HG03045 (cell line): ENCODE measurements around the gene PHF3.
A peak's percentile ranks its signal among the peaks of the same experiment; 100 is the strongest.

ENCODE experiments used
- ATAC-seq: cut with Tn5 transposase; IDR thresholded peaks from one replicate; pipeline ENCODE4 v1.9.1; 2021; ENCODE audit warnings: mild to moderate bottlenecking, moderate library complexity; ENCODE audit not compliant: unreplicated experiment

PHF3 gene, protein sequence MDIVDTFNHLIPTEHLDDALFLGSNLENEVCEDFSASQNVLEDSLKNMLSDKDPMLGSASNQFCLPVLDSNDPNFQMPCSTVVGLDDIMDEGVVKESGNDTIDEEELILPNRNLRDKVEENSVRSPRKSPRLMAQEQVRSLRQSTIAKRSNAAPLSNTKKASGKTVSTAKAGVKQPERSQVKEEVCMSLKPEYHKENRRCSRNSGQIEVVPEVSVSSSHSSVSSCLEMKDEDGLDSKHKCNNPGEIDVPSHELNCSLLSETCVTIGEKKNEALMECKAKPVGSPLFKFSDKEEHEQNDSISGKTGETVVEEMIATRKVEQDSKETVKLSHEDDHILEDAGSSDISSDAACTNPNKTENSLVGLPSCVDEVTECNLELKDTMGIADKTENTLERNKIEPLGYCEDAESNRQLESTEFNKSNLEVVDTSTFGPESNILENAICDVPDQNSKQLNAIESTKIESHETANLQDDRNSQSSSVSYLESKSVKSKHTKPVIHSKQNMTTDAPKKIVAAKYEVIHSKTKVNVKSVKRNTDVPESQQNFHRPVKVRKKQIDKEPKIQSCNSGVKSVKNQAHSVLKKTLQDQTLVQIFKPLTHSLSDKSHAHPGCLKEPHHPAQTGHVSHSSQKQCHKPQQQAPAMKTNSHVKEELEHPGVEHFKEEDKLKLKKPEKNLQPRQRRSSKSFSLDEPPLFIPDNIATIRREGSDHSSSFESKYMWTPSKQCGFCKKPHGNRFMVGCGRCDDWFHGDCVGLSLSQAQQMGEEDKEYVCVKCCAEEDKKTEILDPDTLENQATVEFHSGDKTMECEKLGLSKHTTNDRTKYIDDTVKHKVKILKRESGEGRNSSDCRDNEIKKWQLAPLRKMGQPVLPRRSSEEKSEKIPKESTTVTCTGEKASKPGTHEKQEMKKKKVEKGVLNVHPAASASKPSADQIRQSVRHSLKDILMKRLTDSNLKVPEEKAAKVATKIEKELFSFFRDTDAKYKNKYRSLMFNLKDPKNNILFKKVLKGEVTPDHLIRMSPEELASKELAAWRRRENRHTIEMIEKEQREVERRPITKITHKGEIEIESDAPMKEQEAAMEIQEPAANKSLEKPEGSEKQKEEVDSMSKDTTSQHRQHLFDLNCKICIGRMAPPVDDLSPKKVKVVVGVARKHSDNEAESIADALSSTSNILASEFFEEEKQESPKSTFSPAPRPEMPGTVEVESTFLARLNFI (N-terminal part only)

DNA sequence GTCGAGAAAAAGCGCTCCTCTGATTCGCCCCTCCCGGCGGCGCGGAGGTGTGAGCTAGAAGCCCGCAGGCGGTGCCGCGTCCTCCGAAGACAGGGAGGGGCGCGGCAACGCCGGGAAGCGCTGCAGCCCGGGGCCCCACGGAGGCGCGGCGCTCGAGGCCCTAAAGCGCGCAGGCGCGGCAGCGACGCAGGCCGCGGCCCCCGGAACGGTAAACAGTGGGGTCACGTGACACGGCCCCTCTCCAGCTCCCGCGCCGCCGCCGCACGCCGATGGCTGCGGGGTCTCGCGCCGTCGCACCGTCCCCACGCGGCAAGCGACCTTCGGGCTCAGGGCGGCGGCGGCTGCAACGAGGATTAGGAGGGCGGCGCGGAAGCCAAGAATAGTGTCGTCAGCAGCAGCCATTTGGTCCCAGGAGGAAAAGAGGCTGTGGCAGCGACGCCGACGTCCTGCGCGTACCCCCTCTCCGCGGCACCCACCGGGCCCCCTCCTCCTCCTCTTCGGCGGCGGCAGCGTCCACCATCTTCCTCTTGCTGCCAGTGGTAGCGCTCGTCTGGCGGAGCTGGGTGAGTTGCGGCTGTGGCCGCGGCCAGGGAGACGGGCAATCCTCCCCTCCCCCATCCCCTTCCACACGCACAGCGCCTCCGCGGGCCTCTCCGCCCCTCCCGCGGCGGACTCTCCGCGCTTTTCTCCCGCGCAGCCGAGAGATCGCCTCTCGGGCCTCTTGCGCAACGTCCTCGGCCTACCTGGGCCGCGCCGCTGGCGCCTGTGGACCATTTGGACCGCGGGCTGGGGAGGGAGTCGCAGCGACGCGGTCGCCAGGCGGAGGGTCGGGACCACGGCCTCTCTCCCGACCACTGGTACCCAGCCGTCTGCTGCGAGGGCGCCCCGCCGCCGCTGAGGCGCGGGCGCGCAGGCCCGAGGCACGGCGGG lies at the start of gene PHF3:
Gene PHF3 (plus strand): TSS at position 215 of the 930 bp plus-strand sequence. CDS start 10,750 bp downstream, outside the sequence.
- ATAC-seq: peak; percentile 91

DNA sequence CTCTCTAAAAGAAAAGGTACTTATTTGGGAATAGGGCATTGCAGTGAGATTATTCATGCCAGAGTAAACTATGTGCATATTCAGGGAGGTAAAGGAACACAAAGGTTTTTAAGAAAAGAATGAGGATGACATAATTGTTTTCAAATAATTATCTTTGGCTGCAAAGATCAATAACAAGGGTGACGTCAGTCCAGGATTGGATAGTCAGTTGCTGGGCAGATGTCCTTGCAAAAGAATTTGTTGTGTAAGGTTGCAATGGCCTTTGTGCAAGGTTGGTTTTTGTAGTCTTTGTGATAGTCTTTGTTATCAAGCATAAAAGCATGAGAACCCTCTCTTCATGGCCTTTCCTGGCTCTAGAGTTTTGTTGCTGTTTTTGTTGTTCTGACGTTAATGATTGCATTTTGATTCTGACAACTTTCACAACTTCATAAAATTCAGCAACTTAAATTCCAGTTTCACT lies 45.6 kb upstream of the PHF3 start:
- no peak for ATAC-seq

DNA sequence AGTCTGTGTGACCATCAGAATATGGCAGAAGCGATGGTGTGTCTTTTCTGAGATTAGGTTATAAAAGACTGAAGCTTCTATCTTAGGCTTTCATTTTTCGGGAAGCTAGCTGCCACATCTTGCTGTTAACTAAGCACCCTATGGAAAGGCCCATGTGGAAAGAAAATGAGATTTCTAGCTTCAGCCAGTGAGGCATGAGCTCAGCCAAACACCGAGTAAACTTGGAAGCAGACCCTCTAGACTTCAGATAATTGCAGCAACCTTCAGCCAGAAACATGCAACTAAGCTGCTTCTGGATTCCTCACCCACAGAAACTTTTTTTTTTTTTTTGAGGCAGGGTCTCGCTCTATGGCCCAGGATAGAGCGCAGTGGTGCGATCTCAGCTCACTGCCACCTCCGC lies 42.7 kb upstream of the PHF3 start:
- no peak for ATAC-seq

DNA sequence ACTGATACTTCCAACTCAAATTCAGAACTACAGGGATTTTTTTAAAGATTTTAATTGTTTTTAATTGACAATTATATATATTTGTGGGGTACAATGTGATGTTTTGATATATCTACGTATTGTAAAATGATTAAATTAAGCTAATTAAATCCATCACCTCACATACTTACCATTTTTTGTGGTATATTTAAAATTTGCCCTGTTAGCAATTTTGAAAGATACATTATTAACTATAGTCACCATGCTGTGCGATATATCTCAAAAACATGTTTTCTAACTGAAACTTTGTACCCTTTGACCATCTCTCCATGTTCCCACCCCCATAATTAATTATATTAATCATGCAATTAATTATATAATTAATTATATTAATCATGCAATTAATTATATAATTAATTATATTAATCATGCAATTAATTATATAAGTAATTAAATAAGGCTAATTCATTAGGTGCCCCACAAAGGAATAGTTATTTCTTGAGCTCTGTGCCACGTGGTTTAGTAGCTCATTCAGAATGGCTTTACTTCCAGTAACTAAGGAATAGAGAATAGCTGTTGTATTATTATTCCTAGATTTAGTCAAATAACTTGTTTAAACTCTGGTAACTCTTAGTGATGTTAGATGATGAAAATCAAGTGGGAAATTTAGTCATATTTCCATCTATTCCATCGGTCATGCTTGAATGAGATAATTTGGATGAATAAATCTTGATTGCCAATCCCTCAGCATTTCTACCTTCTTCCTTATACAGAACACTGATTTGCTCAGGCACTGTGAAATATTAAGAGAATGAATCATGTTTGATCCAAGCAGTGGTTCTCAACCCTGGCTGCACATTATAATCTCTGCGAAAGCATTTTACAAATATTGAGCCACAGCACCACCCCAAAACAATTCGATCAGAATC lies 38.2 kb upstream of the PHF3 start:
- no peak for ATAC-seq

DNA sequence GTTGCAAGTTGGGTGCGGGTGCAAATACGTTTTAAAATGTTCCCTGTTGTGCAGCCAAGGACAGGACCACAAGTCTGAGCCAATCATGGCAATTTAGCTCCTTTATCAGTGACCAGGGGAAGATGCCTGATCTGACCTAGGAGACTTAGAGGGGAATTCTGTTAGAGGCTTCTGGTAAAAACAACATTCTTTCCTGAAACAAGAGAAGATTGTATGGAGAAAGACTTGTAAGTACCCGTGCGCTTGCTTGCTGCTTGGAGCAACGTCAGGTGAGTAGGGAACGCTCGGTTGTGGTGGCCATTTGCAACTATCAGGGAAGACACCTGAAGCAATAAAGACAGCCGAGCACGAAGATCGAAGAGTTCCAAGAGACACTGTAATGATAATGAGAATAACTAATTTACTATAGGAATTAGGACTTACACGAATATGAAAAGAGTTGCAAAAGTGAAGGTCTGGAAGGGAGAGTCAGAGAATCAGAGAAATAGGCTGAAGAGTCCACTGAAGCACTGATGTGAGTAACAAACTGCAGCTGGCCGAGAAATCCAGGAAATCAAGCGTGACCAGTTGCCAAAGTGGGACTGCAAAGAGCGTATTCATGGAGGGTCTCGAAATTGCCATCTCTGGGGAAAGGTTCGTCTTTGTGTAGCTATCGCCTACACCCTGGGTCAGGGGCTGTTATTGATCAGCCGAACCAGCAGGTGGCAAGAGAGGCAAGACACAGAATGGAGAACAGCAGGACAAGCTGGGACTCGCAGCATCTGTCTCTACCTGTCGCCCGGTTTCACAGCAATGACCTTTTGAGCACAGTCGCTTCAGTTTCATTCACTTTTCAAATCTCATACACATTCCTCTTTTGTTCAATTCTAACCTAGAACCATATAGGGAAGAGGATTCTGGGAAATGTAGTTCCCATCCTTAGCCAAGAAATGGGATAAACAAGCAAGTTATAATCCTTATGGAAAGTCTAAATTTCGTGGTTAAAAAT lies 37.3 kb upstream of the PHF3 start:
- peak; percentile 99 for ATAC-seq

DNA sequence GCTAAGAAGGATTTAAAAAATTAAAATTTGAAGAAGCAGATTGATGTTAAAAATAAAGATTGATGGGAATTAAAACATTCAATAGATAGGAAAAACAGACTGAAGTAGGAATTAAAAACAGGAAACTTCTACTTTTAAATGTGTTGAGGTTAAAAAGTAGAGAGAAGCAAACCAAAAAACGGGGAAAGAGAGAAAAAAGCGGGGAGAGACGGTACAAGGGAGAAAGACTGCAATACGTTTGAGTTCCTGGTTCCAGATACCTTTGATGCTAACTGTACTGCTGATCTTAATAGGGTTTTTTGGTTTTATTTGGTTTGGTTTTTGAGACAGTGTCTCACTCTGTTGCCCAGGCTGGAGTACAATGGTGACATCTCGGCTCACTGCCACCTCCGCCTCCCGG lies 36.4 kb upstream of the PHF3 start:
- no peak for ATAC-seq

DNA sequence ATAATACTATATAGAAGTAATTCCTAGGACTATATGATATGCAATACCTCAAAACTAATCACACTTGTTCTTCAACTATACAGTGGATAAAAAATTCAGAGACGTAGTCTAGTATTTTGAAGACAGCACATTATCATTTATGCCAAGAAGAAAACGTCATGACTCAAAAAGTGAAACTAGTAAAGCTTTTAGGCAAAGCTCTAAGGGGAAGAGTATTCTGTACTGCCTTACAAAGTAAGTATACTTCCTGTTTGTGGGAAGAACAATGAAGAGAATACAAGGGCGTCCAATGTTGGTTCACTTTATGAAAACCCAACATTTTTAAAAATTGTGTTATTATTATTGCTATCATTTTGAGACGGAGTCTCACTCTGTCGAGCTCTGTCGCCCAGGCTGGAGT lies 35.5 kb upstream of the PHF3 start:
- no peak for ATAC-seq

DNA sequence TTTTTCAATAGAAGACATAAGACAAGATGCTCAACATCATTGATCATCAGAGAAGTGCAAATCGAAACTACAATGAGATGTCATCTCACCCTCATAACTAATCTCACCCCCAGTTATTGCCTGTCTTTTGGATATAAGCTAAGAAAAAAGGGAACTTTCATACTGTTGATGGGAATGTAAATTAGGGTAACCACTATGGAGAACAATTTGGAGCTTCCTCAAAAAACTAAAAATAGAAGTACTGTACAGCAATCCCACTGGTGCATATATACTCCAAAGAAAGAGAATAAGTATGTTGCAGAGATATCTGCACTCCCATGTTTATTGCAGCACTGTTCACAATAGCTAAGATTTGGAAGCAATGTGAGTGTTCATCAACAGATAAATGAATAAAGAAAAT lies 26.4 kb upstream of the PHF3 start:
- ATAC-seq: no peak

DNA sequence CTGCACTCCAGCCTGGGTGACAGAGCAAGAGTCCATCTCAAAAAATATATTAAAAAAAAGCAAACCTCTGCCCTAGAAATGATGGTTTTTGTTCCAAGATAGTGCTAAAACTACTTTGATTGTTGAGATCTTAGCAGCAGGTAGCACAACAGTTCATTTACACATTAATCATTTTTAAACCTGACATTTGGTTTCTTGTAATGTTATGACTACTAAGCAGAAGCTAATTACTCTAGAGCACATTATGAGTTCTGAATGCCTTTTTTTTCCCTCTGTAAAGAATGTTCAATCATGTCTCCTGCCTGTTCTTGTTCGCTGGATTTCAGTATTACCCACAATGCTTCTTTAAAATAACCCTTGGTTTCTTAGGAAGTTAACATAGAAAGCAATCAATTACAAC lies 24.7 kb upstream of the PHF3 start:
- ATAC-seq: no peak

DNA sequence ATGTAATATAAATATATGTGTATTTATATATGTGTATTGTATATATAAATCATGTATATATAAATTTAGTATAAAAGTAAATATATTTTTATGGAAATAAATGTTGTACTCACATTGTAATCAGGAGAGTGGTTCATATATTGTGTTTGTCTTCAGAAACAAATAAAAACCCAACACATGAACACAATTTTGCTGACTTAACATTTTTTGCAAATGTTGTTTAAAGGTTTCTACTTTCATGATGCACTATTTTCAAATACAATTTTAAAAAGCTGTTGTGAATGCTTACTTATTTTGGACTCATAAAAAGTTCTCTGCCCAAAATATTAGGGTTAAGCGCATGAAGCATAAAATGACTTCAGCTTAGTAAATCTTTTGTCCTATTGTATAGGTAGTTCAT lies 24.0 kb upstream of the PHF3 start:
- ATAC-seq: no peak

DNA sequence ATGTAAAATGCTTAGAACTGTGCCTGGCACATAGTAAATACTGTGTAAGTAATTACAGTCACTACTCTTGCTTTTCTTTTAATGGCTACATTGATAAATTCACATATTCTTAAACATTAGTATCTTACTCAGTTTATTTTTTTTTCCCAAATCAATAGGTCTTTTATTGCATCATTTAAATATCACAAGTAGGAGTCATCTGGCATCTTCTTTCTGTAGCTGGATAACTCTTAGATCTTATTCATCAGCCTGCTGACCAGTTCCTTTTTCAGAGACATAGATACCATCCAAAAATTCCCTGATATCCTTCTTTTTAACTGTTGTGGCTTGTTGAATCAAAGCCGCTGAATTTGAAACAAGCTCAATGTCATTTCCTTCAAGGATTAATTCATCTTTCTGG lies 20.0 kb upstream of the PHF3 start:
- ATAC-seq: no peak

DNA sequence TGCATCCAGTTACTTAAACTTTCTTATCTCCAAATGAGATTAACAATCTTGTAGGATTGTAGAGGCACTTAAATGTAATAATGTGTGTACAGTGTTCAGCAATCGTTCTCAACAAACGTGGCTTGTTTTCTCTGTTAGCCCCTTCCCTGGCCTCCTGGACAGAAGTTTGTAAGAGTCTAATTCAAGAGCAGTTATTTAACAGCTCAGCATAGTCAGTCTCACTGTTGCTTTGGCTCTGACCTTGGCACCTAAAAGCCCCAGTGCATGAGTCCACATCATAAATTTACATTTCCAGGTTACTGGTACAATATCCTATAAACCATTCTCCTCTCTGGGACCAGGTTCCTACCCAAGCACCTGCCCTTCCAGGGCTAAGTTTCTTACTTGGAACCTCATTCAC lies 11.5 kb upstream of the PHF3 start:
- no peak for ATAC-seq

DNA sequence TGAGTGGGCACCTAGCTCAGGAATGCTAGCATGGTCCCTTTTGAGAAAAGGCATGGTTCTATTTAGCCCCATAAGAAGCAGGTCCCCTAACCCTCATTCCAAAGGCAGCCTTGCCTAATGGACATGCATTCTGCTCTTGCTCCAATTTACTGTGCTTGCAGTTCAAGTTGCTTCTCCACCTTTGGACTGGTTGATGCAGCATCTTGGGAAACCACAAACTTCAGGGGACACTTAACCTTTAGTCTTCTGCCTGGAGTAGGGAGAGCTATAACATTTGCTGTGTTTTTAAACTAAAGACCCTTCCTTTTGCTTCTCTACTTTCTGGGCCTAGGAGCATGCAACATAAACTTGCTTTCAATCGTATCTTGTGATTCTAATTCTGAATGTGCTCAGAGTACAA lies 5.1 kb upstream of the PHF3 start:
- ATAC-seq: no peak

DNA sequence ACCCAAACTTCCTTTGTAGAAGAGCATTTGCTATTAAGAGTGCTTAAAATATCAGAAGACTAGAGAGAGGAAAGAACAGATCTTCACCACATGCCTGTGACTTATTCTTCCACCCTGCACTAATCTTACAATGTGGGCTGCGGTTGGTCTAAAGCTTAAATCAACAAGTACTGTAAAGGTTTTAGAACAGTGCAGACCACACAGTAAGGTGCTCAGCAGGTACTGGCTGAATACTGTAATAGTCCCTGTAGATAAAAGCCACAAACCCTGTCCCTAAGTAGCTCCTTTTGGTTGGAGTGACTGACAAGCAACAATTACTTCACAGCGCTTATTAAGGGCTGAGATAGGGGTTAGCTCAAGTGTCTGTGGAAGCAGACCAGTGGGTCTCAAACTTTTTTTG lies 972 bp upstream of the PHF3 start:
- ATAC-seq: no peak

DNA sequence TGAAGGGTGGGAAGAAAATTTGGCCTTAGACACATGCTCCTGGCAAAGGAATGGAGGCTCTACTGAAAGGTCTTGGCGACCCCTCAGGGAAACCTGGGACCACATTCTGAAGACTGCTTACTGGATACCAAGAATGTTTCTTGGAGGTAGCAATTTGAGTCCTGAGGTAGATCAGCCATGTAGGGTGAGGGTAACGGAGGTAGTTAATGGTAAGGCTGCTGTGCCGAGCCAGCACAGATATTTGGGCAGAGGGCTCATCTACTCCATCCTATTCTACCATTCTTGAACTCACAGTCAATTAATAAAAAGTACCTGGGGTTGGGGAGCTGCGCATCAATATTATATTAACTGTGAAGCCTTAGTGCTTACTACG lies 401 bp upstream of the PHF3 start:
- ATAC-seq: peak; percentile 19

DNA sequence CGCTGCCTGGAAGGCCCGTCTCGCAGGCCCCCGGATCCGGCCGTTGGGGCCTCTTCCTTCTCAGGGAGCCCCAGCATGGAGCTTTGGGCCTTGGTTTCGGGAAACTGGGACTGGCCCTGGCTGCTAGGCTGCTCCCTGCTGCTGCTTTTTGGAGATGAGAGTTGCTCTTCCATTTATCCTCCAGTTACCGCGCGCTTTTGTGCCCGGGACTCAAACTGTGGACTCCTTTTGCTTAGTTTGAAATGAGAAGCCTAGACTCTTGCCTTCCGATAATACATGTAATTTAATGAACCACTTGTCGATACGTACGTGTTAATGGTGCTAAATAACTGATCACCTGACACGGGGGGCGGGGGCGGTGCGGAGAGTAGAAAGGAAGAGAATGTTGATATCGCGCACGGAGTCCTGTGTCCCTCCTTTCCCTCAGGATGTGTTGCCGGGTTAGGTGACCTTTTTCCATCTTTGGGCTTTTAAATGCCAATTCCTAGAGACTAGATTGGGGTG lies 968 bp downstream of the PHF3 start:
- peak; percentile 3 for ATAC-seq

DNA sequence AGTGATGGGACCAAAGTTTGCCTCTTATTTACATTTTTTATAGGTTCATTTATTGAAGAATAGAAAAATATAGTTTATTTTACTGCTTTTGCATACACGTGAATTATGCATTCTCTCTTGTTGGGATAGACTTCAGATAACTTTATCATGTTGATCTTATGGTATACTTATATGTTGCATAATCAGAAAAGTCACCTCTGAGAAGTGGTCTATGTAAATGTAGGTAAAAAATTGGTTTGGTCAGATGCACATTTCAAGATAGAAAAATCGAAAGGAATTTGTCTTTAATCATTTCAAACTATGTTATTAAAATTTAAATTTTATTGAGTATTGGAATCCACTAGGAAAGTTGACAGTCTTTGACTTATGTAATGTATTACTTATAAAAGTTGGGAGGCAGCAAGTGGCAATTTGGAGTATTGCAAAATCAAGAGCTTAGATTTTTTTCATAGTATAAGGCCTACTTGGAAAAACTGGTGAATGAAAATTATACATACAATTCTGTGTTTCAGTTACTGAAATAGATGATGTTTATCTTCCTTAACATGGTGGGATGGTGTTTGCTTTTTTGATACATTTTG lies 2.4 kb downstream of the PHF3 start:
- no peak for ATAC-seq
